Fibroblast of villous mesenchyme (primary cell): Measurements from ENCODE around the gene OLFM4. TPM values are rescaled to one million over a fixed set of nuclear protein-coding genes. Genes with fewer than 3 reads are reported as not detected.

Experiments used
- DNase-seq: peaks from one replicate; pipeline ENCODE4 v3.0.0-alpha.2; 2010; ENCODE audit warnings: low read depth
- H3K4me3 ChIP-seq: 2 replicates; pipeline ENCODE4 v1.5.1; 2011; ENCODE audit warnings: low read depth, mild to moderate bottlenecking, low read length
- CTCF ChIP-seq: IDR thresholded peaks from 2 replicates; pipeline ENCODE4 v1.5.1; 2012; ENCODE audit warnings: low read depth, mild to moderate bottlenecking, low read length; ENCODE audit not compliant: insufficient read depth
- total RNA-seq: library from RNA; depleted of rRNA; stranded (reverse); fragments of >200 nt; gene quantifications from 2 replicates; pipeline ENCODE4 v1.2.3, GENCODE V29; 2012

OLFM4 gene
- total RNA-seq, 1 donor, result under 0.01 TPM

- no peak for DNase-seq
- TF ChIP-seq CTCF, result no peak
- H3K4me3 ChIP-seq, result no peak overlapping the region
Observed at GRCh38 chr13:53064731-53065130, 36.1 kb downstream of the OLFM4 start.

- no peak overlapping the region for H3K4me3 ChIP-seq
- no peak for TF ChIP-seq CTCF
Observed at GRCh38 chr13:53066411-53066810, 37.8 kb downstream of the OLFM4 start.

DNA sequence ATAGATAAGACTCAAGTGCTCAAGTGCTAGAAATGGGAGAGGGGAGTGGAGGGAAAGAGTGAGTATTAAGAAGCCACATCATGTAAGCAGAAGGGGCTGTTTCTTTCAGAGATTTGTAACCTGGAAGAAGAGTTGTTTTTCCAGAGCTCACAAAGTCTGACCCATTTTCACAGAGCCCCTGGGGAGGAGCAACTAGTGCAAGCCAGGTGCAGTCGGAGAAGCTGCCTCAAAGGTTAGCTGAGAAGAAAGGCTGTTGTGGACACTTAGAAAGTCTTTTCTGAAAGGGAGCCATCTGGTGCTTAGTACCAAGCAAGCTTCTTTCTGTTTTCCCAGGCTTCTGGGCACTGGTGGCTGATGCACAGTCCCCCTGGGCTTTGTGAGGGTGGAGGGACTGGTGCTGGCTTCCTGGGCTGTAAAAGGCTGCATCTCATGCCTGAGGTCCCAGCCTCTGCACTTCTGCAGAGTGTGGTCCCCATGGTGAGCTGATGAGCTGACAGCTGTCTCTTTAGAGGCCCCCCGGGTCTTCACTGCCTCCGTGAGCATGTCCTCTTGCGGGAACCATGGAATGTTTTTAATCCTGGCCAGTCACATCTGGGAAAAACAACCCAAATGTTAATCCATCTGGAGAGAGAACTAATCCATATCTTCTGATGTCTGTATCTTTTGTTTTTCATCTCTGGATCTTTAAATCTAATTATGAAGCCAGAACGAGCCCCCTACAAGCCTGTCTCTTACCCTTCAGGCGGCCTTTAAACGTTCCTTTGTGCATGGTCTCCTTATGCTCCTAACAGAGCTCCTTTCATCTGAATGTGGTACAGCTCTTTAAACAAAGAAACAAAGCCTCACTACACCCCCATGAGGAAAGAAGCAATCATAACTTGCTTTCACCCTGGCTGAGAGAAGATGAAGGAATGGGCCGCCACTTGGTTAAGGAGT is 40.2 kb downstream of the OLFM4 start:
- no peak overlapping the region for H3K4me3 ChIP-seq

More at GRCh38 chr13:53066411-53066810, 37.8 kb downstream of the OLFM4 start:
- no peak for DNase-seq

DNA sequence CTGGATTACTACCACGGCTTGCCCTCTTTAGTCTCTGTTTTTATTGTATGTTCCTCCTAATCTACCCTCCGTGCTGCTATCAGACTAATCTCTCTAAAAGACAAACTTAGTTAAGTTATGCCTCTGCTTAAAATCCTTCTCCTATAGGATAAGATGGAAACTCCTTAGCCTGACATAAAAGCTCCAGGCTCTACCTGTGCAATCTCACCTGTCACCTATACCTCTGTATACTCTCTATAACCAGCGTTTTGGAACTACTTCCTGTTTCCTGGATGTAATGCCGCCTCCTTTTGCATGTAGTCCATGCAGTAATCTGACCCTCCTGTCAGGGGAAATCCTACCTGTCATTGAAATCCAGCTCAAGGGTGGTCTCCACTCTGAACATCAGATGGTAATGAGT is 41.2 kb downstream of the OLFM4 start:
- no peak for TF ChIP-seq CTCF
- DNase-seq, result no peak

More for the DNA sequence above, 40.2 kb downstream of the OLFM4 start:
- TF ChIP-seq CTCF, result no peak
- no peak for DNase-seq

DNA sequence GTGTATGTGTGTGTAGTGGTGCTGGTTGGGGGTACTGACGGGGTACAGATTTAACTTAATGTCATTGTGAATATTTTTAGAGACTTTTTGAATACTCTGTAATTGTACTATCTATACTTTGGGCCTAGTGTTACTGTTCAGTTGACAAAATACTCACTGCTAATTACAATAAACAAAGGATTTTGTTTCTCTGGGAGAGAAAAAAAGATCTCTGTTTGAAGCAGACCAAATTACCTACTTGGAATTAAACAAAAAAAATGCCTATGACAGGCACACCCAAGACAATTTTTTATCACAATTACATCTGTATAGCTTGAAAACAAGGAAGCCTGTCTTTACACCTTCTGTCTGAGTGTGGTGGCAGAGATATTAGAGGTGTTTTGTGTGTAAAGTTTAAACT is 45.1 kb downstream of the OLFM4 start:
- no peak for TF ChIP-seq CTCF
- no peak overlapping the region for H3K4me3 ChIP-seq
- DNase-seq, result no peak

More for the DNA sequence above, 41.2 kb downstream of the OLFM4 start:
- no peak overlapping the region for H3K4me3 ChIP-seq

DNA sequence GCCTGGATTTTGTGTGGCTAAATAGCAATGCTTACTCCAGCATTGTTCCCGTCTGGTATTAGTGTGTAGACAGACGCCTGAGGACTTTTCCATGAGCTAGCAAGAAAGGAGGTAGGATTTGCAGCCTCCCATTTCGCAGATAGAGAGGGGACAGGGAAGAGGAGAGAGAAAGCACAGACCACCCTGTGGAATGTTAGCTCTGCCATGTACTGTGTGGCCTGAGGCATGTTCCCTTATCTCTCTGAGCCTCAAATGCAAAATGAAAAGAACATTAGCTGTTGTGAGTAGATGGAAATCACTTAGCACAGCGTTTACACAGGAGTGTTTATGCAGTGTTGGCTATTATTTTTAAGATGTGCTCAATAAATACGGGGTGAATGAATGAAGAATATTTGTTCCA is 45.5 kb downstream of the OLFM4 start:
- no peak for TF ChIP-seq CTCF
- DNase-seq, result no peak
- H3K4me3 ChIP-seq, result no peak overlapping the region
